PFSK-1 (cell line): ENCODE data around the gene CWF19L1.

ENCODE experiments used
- POLR2AphosphoS5 ChIP-seq: IDR thresholded peaks from 2 replicates; pipeline ENCODE4 v1.6.1; 2012; ENCODE audit warnings: low read depth, mild to moderate bottlenecking, control low read depth, low read length, moderate library complexity
- REST ChIP-seq, 2 experiments: IDR thresholded peaks; 2 replicates each; pipeline versions ENCODE4 v1.6.1 to v1.8.0; 2011 to 2012; ENCODE audit warnings: low read depth in 2 of 2, low read length in 2 of 2, control low read depth in 1 of 2, inconsistent platforms in 1 of 2, mild to moderate bottlenecking in 1 of 2, moderate library complexity in 1 of 2; ENCODE audit not compliant: insufficient read depth in 1 of 2

- TF ChIP-seq REST (IDR thresholded peaks at IDR 0.05; ENCODE audit: insufficient read depth in 1 of 2, low read depth in 2 of 2, low read length in 2 of 2) (no peak), POLR2AphosphoS5 (peak; percentile 69; the same call in 1 of the 2 replicates)
These were observed at the start of gene CWF19L1 for GRCh38 chr10:100267239-100268104.
